KMS-11 (cell line): ENCODE data around the gene VAV3.

ENCODE experiments used
- H2AFZ ChIP-seq: fragments of 200-600 bp; sonication (generic); 2 replicates; pipeline ENCODE4 v1.6.1; 2016; ENCODE audit warnings: antibody characterized with exemption, mixed run types, low read depth
- H3K27ac ChIP-seq: fragments of 200-600 bp; sonication (generic); 2 replicates; pipeline ENCODE4 v1.6.1; 2016; ENCODE audit warnings: mild to moderate bottlenecking, mixed run types
- H3K27me3 ChIP-seq: fragments of 200-600 bp; sonication (generic); 2 replicates; pipeline ENCODE4 v1.6.1; 2017; ENCODE audit warnings: mild to moderate bottlenecking, low read depth, mixed run types, moderate library complexity; ENCODE audit not compliant: insufficient read depth
- H3K36me3 ChIP-seq: fragments of 200-600 bp; sonication (generic); 2 replicates; pipeline ENCODE4 v1.6.1; 2017; ENCODE audit warnings: mild to moderate bottlenecking, mixed run types; ENCODE audit not compliant: insufficient read depth
- H3K4me1 ChIP-seq: fragments of 200-600 bp; sonication (generic); 2 replicates; pipeline ENCODE4 v1.6.1; 2016; ENCODE audit warnings: mild to moderate bottlenecking, low read depth, mixed run types; ENCODE audit not compliant: poor library complexity, severe bottlenecking
- H3K4me2 ChIP-seq: fragments of 200-600 bp; sonication (generic); 2 replicates; pipeline ENCODE4 v1.7.0; 2016; ENCODE audit warnings: mild to moderate bottlenecking, mixed run types
- H3K4me3 ChIP-seq: fragments of 200-600 bp; sonication (generic); IDR thresholded peaks from 2 replicates; pipeline ENCODE4 v1.6.1; 2017; ENCODE audit warnings: low read depth, low read length, mixed read lengths; ENCODE audit not compliant: insufficient read depth
- H3K79me2 ChIP-seq: fragments of 200-600 bp; sonication (generic); 2 replicates; pipeline ENCODE4 v1.6.1; 2016; ENCODE audit warnings: low read depth, mixed run types; ENCODE audit not compliant: insufficient read depth
- H3K9ac ChIP-seq: fragments of 200-600 bp; sonication (generic); 2 replicates; pipeline ENCODE4 v1.6.1; 2016; ENCODE audit warnings: mild to moderate bottlenecking, mixed run types
- H4K20me1 ChIP-seq: fragments of 200-600 bp; sonication (generic); 2 replicates; pipeline ENCODE4 v1.6.1; 2016; ENCODE audit warnings: mild to moderate bottlenecking, mixed run types; ENCODE audit not compliant: insufficient read depth
- CTCF ChIP-seq: fragments of 200-600 bp; sonication (generic); conservative IDR thresholded peaks from 2 replicates; pipeline ENCODE4 v1.6.1; 2017; ENCODE audit warnings: low read depth, mild to moderate bottlenecking, antibody characterized with exemption, low read length, moderate library complexity, mixed read lengths

Gene VAV3

DNA sequence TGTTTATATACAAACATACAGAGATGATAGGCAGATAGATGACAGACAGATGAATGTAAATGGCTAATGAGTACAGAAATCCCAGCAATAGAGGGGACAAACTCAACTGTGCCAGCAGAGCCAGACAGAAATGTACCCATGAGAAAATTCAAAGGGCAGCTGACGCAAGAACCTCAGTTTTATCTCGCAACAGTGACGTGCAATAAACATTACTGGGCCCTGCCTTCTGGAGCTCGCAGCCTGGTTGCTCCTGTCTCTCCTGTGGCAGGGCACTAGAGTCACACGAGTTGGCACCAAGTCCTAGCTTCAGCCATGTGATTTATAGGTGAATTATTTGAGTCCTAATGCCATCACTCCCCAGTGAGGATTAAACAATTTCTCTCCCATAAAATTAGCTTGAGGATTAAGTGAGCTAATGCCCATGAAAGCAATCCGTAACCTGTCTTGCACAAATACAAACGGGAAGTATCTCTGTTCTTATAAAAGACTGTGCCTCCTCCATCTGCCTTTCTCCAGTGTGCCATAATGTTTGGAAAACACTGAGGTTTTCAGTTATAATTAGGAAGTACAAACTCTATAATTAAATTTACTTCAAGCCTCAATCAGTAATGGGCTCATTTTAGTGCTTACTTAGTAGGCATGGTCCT is 50.7 kb downstream of the VAV3 start:
- Histone ChIP-seq H3K79me2 (no peaks in the 10 kb centered on the region), H3K4me3 (no peak overlapping the region), H3K9ac (no peak overlapping the region), H3K4me2 (no peak overlapping the region), H3K4me1 (no peaks in the 10 kb centered on the region), H3K27me3 (no peaks in the 10 kb centered on the region), H2AFZ (no peak overlapping the region), H3K36me3 (no peaks in the 10 kb centered on the region), H4K20me1 (no peaks in the 10 kb centered on the region), H3K27ac (no peak overlapping the region)
- TF ChIP-seq CTCF: no peak

DNA sequence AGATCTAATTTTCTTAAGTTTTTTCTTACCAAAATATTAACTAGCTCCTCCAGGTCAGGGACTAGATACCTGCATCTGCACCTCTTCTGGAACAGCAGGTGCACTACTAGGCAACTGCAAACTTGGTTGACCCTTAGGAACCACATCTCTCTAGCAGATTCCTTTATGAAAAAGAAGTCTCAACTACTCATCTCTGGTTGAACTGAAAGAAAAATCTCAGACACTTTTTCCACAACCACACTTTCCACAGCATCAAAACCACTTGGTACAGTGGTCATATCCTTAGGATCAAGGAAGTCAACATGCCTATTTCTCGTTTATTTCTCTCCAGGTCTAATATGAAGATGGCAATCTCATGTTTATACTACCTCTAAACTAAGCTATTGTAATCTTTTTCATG is 52.3 kb downstream of the VAV3 start:
- no peak overlapping the region for H3K4me3 ChIP-seq
- H3K9ac ChIP-seq: no peak overlapping the region
- no peaks in the 10 kb centered on the region for H3K4me1 ChIP-seq
- H4K20me1 ChIP-seq: no peaks in the 10 kb centered on the region
- TF ChIP-seq CTCF: no peak
- no peaks in the 10 kb centered on the region for H3K36me3 ChIP-seq
- no peak overlapping the region for H3K27ac ChIP-seq
- no peak overlapping the region for H3K4me2 ChIP-seq
- H3K27me3 ChIP-seq: no peaks in the 10 kb centered on the region
- H3K79me2 ChIP-seq: no peaks in the 10 kb centered on the region
- no peak overlapping the region for H2AFZ ChIP-seq

DNA sequence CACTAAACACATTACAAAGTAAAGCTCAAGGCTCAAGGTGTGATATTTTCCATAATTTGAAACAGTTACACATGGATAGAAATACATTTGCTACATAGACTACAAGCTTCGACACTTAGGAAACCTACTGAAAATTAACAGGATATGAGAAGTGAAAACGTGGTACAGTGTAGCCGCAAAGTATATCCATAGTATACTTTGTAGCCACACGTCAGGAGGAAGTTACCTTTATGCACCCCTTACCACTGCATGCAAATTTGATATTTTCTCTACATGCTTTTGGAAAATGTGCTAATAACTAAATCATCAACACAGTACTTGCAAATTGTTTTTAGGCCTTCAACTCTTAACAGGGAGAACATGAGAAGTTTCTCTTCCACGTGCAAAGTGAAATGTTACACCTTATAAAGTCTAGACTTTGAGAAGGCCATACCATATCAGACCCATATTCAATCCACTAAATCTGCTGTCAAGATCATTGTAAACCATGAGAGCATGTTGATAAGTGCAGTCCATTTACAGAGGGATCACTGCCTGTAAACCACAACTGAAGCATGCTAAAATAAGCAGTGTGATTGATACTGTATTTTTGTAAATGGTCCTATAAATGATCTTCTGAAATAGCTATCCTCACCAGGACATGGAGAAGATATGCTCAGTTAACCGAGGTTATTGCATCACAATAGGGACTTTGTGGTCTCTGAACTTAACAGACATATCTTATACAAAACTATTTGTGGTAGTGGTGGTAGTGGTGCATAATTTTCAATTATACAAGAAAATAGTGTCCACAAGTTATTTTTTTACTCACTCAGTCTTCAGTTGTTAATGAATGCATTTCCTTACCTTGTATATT is 64.7 kb downstream of the VAV3 start:
- no peaks in the 10 kb centered on the region for H3K4me1 ChIP-seq
- no peak for TF ChIP-seq CTCF

GRCh38 chr1:107899655-107900054 is 65.3 kb downstream of the VAV3 start:
- Histone ChIP-seq H3K9ac (no peak overlapping the region), H3K4me1 (no peaks in the 10 kb centered on the region), H3K79me2 (no peaks in the 10 kb centered on the region), H2AFZ (no peak overlapping the region), H4K20me1 (no peaks in the 10 kb centered on the region), H3K27me3 (no peaks in the 10 kb centered on the region), H3K4me3 (no peak overlapping the region), H3K4me2 (no peak overlapping the region), H3K27ac (no peak overlapping the region), H3K36me3 (no peaks in the 10 kb centered on the region)
- TF ChIP-seq CTCF: no peak

More for the DNA sequence above, 64.7 kb downstream of the VAV3 start:
- no peak overlapping the region for H3K4me2 ChIP-seq
- no peak overlapping the region for H3K9ac ChIP-seq
- no peaks in the 10 kb centered on the region for H4K20me1 ChIP-seq
- H3K36me3 ChIP-seq: no peaks in the 10 kb centered on the region
- H3K27me3 ChIP-seq: no peaks in the 10 kb centered on the region
- no peak overlapping the region for H3K4me3 ChIP-seq
- no peak overlapping the region for H3K27ac ChIP-seq
- H3K79me2 ChIP-seq: no peaks in the 10 kb centered on the region
- no peak overlapping the region for H2AFZ ChIP-seq
